HG03354 (cell line): Measurements from ENCODE around the gene ZDHHC20.

Experiments used
- ATAC-seq: cut with Tn5 transposase; IDR thresholded peaks from one replicate; pipeline ENCODE4 v1.9.1; 2021; ENCODE audit warnings: mild to moderate bottlenecking; ENCODE audit not compliant: unreplicated experiment, poor library complexity, severe bottlenecking

ZDHHC20 gene

GRCh38 chr13:21330126-21330861, 128.8 kb downstream of the ZDHHC20 start:
- peak; percentile 84 for ATAC-seq

- ATAC-seq, result no peak
Observed at GRCh38 chr13:21328836-21329477, 130.1 kb downstream of the ZDHHC20 start.

DNA sequence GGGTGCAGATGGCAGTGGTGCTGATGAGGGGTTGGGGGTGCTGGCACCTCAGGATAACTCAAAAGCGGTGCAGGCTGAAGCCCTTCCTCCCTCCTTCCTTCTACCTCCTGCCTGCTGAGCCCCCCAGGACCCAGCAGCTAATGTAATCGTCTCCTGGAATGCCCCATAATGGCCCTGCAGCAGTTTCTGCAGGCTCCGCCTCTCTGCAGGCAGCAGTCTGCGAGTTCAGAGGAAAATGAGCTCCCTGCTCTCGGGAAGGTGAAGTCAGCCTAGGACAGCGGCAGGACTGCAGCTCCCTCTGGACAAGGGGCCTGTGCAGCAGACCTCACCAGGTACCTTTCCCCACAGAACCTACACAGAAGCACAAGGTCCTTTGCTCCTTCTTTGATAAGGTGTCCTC, 130.9 kb downstream of the ZDHHC20 start:
- no peak for ATAC-seq

DNA sequence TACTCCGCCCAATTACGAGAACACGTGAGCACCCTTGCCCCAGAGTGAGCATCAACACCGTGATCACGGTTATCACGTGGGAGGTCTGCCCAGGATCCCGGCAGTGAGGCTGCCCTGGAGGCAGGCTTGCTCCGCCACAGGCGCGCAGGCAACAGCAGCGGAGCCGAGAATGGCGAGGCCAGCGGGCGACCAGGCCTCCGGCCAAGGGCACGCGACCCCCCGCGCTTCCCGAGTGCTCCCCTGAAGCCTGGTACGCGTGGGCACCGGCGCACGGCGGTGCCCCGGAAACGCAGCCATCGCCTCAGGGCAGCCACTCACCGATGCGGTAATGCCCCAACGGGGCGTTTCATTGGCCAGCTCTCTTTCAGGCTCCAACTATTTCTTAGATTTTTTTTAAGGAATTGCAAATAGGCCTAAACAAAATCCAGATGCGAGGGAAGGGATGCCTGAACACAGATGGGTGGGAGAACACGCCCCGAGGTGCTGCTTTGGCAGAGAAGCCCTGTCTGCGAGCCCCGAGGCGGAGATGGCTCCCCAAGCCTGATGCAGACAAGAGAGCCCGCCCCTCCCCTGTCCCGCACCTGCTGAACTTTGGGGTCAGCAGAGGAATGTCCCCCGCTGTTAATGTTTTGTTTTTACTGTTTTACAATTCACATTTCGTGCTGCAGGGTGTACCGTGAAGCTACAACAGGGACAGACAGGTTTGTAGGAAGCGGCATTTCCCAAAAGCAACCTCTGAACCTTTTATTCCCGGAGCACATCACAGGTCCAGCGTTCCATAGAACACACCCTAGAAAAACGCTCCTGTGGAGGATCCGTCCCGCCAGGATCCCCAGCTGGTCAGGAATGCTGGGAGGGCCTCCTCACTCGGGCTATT, 132.7 kb downstream of the ZDHHC20 start:
- no peak for ATAC-seq

GRCh38 chr13:21324803-21325202, 134.3 kb downstream of the ZDHHC20 start:
- ATAC-seq, result no peak

DNA sequence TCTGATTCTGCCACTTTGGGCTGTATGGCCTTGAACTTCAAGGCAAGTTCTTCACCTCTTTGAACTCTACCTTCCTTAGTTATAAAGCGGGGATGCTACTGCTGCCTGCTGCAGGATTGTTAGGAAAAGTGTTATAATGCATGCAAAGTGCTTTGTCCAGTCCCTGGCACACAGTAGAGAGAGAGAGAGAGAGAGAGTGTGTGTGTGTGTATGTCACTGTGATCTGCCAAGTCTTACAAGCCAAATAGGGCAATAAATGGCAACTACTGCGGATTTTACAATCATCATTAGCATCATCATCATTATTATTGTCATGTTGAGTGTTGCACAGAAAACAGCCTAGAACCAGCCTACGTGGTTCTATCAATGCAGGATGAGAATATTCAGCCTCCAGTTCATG, 136.1 kb downstream of the ZDHHC20 start:
- ATAC-seq, result no peak
